AG20443 (cell line): ENCODE data around the gene ZAP70.
"Not testable (repeated sequence)": the region's sequence is repeated elsewhere in the genome, so short reads cannot be mapped to it uniquely, and the experiment has no call there.

Experiments
- DNase-seq: peaks from one replicate; pipeline ENCODE4 v3.0.0; 2012; ENCODE audit warnings: low spot score, mixed read lengths

Gene ZAP70

DNA sequence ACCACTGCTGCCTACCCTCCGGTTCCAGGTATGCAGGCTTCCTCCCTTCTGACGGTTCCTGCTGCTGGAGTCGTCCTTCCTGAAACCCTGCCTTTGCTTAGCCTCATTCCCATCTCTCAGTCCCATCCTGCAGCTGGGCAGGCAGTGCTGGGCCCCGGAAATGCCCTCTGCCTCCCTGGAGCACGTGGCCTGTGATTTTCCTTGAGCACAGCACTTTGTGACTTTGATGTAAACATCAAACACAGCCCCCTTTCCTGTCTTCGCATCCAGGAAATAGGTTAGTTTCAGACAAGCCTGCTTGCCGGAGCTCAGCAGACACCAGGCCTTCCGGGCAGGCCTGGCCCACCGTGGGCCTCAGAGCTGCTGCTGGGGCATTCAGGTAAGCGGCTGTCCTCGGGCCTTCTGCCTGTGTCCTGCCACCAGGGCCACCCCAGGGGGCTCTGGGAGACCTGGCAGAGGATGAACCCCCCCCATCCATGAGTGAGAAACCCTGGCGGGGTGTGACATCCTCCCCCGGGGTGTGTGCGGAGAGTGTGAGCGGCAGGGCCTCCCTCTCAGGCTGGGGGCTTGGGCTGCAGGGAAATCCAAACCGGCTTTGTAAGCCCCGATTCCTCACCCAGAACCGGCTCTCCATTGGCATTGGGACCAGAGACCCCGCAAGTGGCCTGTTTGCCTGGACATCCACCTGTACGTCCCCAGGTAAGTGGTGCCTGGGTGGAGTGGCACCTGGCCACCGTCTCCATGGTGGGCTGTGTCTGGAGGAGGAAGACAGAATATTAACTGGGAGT is at the start of gene ZAP70:
Gene ZAP70 (plus strand): TSS at position 281 of the 788 bp plus-strand sequence. CDS start 10,461 bp downstream, outside the sequence.
- DNase-seq, result no peak

DNA sequence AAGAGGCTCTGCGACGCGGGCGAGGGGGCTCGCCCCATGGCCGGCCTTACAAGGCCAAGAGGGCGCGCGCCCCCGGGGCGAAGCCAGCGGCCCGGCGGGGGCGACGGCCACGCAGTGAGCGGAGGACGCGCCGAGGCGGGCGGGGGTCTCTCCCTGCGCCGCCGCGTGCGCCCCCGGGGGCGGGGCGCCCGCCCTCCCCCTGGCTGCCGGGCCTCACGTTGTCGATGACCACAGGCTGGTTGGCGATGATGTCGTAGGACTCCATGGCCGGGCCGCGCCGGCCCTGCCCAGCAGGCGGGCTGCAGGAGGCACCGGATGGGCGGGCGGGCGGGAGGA is 49.8 kb upstream of the ZAP70 start:
- no peak for DNase-seq

DNA sequence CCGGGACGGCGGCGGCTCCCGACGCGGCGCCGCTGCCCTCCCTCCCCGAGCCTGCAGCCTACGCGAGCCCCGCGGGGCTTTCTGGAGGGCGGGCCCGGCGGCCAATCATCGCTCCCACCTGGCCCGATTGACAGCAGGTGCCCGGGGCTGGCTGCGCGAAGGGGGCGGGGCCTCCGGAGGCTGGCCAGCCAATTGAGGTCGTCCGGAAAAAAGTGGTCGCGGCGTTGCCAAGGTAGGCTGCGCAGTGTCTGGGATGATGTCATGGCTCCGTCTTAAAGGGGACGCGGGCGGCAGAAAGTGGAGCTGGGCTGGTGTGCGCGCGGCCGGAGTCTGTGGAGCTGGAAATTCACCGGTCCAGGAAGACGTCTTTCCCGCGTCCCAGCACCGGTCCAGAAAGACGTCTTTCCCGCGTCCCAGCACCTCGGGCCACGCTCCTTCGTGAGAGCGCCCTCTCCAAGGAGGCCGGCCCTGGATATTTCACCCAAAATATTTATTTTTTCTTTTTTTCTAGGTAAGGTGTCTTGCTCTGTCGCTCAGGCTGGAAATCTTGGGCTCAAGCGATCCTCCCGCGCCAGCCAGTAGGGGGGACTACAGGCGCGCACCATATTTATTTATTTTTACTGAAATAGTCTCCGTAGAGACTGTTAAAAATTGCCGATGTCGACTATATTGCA is 49.3 kb upstream of the ZAP70 start, which contains the start of gene ACTR1B:
Gene ACTR1B (minus strand): TSS at position 83 of the 674 bp plus-strand sequence. CDS start 154 bp downstream, outside the sequence.
- DNase-seq, result peak; percentile 97

DNA sequence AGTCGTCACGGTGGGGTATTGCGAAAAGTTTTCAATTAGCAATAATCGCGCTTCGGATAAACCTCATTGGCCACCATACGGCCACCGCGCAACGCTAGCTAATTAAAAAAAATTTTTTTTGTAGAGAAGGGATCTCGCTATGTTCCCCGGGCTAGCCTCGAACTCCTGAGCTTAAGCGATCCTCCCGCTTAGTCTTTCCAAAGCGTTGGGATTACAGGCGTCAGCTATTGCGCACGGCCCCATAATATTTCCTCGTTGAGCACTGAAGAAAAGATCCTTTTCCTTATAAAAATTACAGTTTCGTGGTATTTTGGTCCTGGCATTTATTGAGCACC is 48.8 kb upstream of the ZAP70 start:
- DNase-seq, result no peak

DNA sequence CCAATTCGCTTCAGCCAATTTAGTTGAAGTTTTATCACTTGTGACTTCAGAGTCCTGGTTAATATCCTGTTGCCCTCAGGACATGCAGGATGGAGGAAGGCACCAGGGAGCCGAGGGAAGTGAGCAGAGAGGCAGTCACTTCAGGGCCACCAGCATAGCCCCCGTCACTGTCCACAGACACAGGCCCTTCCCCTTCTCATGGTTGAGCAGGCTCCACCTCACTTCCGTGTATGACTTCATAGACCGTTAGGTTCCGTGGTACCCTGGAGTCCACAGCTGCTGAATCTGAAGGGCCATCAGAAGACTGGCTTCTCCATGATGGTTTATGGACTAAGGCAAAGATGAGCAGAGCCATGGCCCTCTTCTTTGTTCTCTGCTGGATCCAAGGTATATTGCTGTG is 43.9 kb upstream of the ZAP70 start, which contains the start of gene C2orf92:
Gene C2orf92 (plus strand): TSS at position 266 of the 400 bp plus-strand sequence. CDS start 76 bp downstream, at position 342.
- DNase-seq, result no peak

DNA sequence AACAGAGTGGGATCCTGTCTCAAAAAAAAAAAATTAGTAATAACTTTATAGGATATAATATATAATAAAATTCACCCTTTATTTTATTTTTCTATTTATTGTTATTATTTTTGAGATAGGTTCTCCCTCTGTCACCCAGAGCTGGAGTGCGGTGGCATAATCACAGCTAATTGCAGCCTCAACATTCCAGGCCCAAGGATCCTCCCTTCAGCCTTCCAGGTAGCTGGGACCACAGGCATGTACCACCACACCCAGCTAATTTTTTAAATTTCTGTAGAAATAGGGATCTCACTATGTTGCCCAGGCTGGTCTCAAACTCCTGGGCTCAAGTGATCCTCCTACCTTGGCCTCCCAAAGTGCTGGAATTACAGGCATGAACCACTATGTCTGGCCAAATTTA is 42.9 kb upstream of the ZAP70 start:
- DNase-seq, result no peak

DNA sequence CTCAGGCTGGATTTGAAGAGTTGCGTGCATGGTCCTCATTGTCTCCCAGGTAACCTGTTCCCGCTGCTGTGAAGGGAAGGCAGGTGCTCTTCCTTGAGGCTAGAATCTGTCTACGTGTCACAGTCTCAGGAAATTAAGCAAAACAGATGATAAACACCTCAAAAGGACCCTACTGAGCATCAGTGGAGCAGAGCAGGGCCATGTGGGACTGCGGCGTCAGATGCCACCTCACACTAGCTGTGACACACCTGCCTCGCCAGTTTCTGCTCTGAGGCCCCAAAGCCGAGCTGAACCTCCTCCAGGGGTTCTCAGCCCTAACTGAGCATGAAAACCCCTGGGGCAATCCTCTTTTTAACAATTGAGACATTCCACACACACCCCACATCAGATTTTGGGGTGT is 41.9 kb upstream of the ZAP70 start:
- no peak for DNase-seq

DNA sequence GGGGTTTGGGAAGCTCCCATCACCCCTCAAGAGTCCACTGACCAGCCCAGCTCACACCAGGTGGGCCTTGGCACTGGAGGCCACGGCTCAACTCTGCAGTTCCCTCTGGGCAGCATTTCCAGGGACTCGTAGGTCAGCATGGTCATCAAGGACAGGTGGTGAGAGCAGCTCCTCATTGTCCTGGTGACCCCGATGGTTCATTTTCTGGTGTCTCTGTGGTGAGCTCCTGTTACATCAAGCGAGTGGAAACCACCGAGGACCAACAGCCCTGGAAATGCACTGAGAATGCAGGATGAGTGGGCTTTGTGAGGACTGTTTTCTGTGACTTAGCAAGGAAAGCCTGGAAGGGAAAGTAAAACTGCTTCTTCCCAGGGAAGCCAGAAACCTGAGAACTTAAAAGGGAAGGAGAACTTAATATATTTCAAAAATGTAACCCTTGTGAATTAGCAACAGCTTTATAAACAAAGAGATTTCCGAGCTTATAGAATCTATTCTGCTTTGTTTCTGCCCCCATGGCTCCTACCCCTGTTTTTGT is 40.7 kb upstream of the ZAP70 start:
- not testable (repeated sequence) for DNase-seq

DNA sequence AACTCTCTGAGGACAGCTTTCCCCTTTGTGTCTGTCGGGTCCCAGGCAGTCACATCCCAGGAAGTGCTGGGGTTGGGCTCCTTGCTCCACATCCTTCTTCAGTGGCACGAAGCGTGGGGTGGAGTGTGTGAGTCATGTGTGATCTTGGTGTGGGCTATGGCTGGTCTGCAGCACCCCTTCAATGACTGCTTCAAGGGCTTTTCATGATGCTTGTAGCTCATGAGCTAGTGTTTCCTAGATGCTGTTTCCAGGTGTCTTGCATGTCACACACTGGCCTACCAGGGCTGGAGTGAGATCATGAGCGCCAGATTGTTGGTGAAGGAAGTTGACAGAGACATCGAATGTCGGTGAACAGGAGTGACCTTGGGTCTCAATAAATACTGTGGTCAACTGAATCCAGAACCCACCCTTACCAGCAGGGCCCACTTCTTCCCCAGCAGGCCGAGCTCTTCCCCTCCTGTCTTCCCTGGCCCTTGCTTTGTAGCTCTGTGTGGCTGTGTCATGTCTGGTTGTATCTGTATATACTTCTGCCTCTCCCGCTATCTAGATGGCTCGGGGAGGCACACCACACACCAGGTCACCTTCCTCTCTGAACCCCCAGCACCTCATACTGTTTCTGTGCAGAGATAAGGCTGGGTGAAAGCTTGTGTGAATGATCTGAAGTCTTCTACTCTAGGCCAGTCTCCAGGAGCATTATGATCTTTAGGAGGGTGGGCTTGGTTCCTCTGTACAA is 40.0 kb upstream of the ZAP70 start:
- DNase-seq, result no peak

DNA sequence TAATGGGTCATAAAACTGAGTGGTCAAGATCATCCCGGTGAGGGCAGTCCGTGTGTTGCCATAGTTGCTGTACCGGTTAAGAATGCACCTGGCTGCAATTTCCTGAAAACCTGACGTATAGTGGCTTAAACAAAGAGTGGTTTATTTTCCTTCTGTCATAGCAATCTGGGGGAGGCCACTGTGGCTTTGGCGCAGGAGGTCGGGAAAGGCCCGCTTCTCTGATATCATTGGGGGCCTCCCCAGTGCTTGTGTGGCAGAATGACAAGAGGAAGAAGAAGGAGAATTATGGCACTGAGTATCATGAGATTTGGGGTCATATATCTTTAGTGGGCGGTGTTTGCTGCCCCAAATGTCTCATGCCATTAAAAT is 39.5 kb upstream of the ZAP70 start:
- no peak for DNase-seq

DNA sequence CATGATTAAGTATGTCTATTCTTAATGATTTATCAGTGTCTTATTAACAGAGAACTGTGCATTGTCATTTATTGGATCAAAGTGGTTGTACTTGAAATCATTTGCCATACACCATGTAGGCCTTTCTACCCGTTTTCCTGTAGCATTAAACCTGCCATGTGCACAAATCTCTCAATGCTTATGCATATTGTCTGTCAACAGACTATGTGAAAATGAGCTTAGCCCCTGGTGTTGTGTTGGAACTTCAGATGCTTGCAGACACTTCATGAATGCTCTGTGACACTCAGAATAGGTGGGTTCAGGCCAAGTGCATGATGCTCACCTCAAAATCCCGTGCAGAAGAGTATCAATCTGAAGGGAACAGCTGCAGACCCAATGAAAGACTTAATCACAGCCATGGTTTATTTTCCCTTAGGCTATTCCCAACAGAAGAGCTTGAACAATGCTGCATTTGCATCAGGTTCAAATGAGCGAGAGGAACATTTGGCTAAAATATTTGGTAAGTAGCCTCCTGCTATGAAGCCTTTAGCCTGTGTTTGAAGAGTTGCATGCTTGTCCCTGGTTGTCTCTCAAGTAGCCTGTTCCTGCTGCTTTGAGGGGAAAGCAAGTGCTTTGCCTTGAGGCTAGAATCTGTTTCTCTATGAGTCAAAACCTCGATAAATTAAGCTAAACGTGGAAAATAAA is 37.8 kb upstream of the ZAP70 start:
- DNase-seq, result no peak

DNA sequence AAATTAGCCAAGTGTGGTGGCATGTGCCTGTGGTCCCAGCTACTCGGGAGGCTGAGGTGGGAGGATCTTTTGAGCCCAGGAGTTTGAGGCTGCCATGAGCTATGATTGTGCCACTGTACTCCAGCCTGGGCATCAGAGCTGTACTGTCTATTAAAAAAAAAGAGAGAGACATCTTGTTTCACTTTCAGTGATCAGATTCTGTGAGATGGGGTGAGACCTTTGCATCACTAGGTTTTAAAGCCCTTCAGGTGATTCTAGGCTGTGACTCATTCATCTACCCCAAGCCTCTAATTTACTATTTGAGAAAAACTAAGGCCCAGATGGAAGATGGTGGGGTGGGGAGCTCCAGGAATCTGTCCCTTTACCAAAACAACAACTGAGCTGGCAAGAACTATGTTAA is 36.8 kb upstream of the ZAP70 start:
- no peak for DNase-seq

DNA sequence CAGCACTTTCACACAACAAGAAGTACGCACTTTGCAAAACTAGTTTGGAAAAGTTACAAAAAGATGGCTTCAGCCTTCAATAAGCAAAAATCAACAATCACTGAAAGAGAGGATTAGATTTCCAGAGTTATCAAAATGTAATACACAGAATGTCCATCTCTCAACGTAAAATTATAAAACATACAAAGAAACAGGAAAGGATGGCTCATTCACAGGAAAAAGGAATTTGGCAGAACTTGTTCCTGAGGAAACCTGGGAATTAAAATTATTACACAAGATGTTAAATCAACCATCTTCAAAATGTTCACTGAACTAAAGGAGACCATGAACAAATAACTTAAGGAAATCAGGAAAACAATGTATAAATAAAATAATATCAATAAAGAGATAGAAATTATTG is 35.9 kb upstream of the ZAP70 start:
- no peak for DNase-seq

DNA sequence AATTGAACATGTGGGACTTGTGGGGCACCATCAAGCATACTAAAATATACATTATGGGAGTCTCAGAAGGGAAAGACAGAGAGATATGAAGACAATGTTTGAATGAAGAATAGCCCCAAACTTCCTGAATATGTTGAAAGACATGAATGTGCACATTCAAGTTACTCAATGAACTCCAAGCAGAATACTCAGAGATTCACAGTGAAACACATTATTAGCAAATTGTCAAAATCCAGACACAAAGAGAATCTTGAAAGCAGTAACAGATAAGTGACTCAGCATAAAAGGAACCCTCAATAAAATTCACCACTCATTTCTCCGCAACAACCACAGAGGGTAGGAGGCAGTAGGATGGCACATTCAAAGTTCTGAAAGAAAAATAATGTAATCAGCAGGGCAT is 35.1 kb upstream of the ZAP70 start:
- DNase-seq, result no peak

DNA sequence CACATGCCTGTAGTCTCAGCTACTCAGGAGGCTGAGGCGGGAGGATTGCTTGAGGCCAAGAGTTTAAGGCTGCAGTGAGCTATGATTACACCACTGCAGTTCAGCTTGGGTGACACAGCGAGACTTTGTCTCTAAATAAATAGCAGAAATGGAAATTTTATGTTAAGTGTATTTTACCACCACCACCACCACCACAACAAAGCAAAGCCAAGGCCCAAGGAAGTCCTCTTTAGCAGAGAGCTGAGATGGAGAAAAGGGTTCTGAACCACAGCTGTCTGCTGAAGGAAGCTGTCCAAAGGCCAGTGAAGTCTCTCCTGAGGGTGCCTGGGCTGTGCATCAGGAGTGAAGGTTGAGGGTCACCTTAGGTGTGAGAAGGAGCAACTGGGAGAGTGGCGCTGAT is 26.1 kb upstream of the ZAP70 start:
- not testable (repeated sequence) for DNase-seq

DNA sequence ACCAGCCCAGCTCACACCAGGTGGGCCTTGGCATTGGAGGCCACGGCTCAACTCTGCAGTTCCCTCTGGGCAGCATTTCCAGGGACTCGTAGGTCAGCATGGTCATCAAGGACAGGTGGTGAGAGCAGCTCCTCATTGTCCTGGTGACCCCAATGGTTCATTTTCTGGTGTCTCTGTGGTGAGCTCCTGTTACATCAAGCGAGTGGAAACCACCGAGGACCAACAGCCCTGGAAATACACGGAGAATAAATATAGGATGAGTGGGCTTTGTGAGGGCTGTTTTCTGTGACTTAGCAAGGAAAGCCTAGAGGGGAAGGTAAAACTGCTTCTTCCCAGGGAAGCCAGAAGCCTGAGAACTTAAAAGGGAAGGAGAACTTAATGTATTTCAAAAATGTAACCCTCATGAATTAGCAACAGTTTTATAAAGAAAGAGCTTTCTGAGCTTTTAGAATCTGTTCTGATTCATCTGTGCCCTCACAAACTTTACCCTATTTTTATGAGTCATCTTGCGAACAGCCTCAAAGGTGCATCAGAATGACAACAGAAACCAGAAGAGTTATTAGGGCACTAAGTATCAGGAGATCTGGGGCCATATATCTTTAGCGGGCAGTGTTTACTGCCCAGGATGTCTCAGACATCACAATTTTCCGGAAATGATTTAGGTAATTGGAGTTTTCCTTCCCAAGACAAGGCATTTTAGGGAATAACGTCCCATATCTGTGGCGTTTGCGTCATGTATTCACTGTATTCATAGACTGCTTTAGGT is 25.1 kb upstream of the ZAP70 start:
- no peak for DNase-seq

DNA sequence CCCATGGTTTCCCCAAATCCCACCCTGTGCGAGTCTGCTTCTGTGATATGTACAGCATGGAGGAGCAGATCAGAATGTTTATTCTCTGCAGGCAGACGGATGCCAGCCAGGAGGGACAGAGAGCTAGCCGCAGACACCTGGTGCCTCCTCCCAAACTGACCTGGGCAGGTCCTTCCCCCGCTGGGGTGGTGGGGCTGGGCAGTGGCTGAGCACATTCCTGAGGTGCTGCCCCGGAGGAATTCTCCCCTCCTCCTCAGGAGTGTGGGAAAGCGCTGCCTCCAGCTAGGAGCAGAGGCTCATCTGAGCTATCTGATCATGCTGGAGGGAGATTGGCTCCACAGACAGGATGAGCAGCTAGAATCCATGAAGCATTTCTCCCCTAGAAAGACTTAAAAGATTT is 22.2 kb upstream of the ZAP70 start:
- DNase-seq, result no peak

DNA sequence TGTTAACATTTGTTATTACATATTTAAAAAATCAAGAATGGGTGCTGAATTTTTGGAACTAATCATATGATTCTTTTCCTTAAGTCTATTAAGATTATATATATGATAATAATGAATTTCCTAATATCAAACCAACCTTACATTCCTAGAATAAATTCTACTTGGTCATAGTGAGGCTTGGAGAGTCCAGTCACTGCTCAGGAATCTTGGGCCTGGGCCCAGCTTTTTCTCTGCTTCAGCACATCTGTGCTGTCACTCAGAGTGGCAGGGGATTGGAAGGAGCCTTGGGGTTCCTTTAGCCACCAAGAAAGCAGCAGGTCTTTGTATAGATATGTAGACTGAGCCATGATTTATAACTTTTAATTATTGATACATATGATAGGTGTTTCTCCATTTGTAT is 19.9 kb upstream of the ZAP70 start:
- no peak for DNase-seq

DNA sequence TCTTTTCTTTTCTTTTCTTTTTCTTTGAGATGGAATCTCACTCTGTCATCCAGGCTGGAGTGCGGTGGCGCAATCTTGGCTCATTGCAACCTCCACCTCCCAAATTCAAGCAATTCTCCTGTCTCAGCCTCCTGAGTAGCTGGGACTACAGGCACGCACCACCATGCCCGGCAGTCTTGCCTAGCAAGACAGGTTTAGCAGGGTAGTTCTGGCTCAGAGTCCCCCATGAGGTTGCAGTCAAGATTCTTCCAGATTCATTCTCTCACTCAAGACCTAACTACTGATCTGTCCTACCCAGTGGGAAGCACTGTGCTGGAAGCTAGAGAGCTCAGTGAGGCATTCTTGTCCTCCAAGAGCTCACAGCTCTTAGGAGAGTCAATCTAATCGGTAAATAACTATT is 17.6 kb upstream of the ZAP70 start:
- no peak for DNase-seq

DNA sequence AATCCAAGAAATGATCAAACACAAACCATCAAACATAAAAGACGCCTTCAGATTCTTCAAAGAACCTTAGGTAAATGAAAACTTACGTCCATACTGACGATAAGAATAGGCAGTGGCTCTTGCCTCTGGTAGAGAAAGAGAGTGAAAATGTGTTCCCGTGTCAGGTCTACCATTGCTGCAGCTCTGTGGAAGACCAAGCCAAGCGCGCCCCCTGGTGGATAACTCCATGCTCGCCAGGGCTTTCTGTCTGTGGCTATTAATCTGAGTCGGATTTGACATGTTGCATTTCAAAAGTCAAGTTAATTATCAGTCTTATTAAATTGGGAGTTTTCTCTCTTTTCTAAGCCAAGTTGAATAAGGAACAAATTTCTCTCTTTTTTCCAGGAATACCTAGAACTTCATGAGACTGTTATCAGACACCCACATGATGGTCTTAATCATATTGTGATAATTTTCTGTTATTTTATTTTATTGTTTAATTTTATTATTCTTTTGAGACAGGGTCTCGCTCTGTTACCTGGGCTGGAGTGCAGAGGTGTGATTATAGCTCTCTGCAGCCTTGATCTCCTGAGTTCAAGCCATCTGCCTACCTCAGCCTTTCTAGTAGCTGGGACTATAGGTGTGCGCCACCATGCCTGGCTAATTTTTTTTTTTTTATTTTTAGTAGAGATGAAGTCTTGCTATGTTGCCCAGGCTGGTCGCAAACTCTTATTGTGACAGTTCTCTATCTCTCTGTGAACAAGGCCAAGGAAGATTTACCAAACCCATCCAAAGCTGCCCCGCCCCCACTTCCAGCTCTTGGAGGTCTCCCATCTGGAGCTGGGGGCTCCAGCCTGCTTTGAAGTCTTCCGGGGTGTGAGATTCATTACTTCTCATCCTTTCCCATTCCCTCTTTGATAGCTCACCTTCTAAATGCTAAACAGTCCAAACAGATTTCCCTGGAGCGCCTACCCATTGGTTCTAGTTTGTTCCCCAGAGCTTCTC is 15.8 kb upstream of the ZAP70 start:
- peak; percentile 87 for DNase-seq
